Measurements from ENCODE around the gene AVPR2. TPM values are rescaled to one million over a fixed set of nuclear protein-coding genes. Genes with fewer than 3 reads are reported as not detected.

Gene AVPR2
- total RNA-seq, result 1 to 10 TPM in 1 of 7 donors, under 1 TPM in 4, not detected in 2; 0.34 to 1.5 (median 0.50) TPM
- 1 to 10 TPM in 1 of 2 donors, not detected in 1; 1.3 TPM for polyA plus RNA-seq
- long read RNA-seq, donor 1, partial matches to known transcripts, result 0 of 5 reads
- long read RNA-seq, donor 1, other reads (novel, unspliced or antisense), result 1 of 5 reads
- long read RNA-seq, donor 2, result 0 reads
- long read RNA-seq, donor 3, partial matches to known transcripts, result 0 of 2 reads
- long read RNA-seq, donor 3, other reads (novel, unspliced or antisense), result 0 of 2 reads

- no peaks in the 10 kb centered on the region for H3K27me3 ChIP-seq
- intact Hi-C loops (cut with DNase I), result no loop called here
- no peaks in the 10 kb centered on the region for H3K9me3 ChIP-seq
- H3K4me3 ChIP-seq, result no peak within 1 kb of the TSS
- 50 to 66% (median 51%) methylated on average over 25 to 26 of the region's 26 CpGs for WGBS, 3 donors
- H3K36me3 ChIP-seq, result no peaks in the 10 kb centered on the region
- no peaks in the 10 kb centered on the region for H3K4me1 ChIP-seq (ENCODE audit: insufficient read depth)
- peak in 1 of 5 donors; percentile 19 for DNase-seq
- TF ChIP-seq CTCF (IDR thresholded peaks at IDR 0.05) (no peak), EP300 (IDR thresholded peaks at IDR 0.05) (no peak), POLR2A (IDR thresholded peaks at IDR 0.05) (no peak)
- H3K27ac ChIP-seq, result no peak within 1 kb of the TSS
Measured at GRCh38 chrX:153903991-153904957, at the start of gene AVPR2. AVPR2 (plus strand) TSS chrX:153904673; CDS start chrX:153905146, 473 bp downstream.

GRCh38 chrX:153854702-153855101 is 49.8 kb upstream of the AVPR2 start:
- Histone ChIP-seq H3K4me1 (ENCODE audit: insufficient read depth) (no peaks in the 10 kb centered on the region), H3K9me3 (no peaks in the 10 kb centered on the region), H3K4me3 (no peak overlapping the region), H3K27ac (no peak overlapping the region), H3K36me3 (no peaks in the 10 kb centered on the region), H3K27me3 (no peaks in the 10 kb centered on the region)
- intact Hi-C loops (cut with DNase I), result no loop called here
- 78 to 83% (median 82%) methylated on average over 9 of the region's 9 CpGs for WGBS, 3 donors
- DNase-seq, result no peak
- no peak for TF ChIP-seq CTCF (IDR thresholded peaks at IDR 0.05)
- no peak for TF ChIP-seq POLR2A (IDR thresholded peaks at IDR 0.05)
- no peak for TF ChIP-seq EP300 (IDR thresholded peaks at IDR 0.05)

GRCh38 chrX:153857348-153857903 is 47.0 kb upstream of the AVPR2 start:
- Histone ChIP-seq H3K36me3 (no peaks in the 10 kb centered on the region), H3K4me3 (no peak overlapping the region), H3K27me3 (no peaks in the 10 kb centered on the region), H3K9me3 (no peaks in the 10 kb centered on the region), H3K4me1 (ENCODE audit: insufficient read depth) (no peaks in the 10 kb centered on the region), H3K27ac (no peak overlapping the region)
- TF ChIP-seq CTCF (IDR thresholded peaks at IDR 0.05) (no peak), EP300 (IDR thresholded peaks at IDR 0.05) (no peak), POLR2A (IDR thresholded peaks at IDR 0.05) (no peak)
- 47 to 60% (median 54%) methylated on average over 2 of the region's 2 CpGs for WGBS, 3 donors
- intact Hi-C loops (cut with DNase I), result no loop called here
- DNase-seq, result no peak

- H3K4me1 ChIP-seq (ENCODE audit: insufficient read depth), result no peaks in the 10 kb centered on the region
- no peak for DNase-seq
Measured at GRCh38 chrX:153861151-153861550, 43.3 kb upstream of the AVPR2 start.

More at GRCh38 chrX:153861151-153861550, 43.3 kb upstream of the AVPR2 start:
- TF ChIP-seq POLR2A (IDR thresholded peaks at IDR 0.05) (no peak), EP300 (IDR thresholded peaks at IDR 0.05) (no peak), CTCF (IDR thresholded peaks at IDR 0.05) (no peak)
- intact Hi-C loops (cut with DNase I), result no loop called here
- no peaks in the 10 kb centered on the region for H3K9me3 ChIP-seq
- no peaks in the 10 kb centered on the region for H3K36me3 ChIP-seq
- no peak overlapping the region for H3K27ac ChIP-seq
- no peaks in the 10 kb centered on the region for H3K27me3 ChIP-seq
- H3K4me3 ChIP-seq, result no peak overlapping the region
- WGBS, 3 donors, result 76 to 83% (median 81%) methylated on average over 10 of the region's 10 CpGs

Data from ovary (tissue), 10 donors.